WTC11 (cell line): ENCODE data around the gene GNG3. TPM values are rescaled to one million over a fixed set of nuclear protein-coding genes. Genes with fewer than 3 reads are reported as not detected.

Source experiments
- ATAC-seq: fragments of 200-7000 bp; cut with Tn5 transposase; 2 replicates; pipeline ENCODE4 v1.10.0; 2021; ENCODE audit warnings: mild to moderate bottlenecking, moderate library complexity
- CTCF ChIA-PET: fragments of 300-600 bp; sonication (Branson Sonifier 250); formaldehyde crosslinking; loops from one replicate; lab custom pipeline; 2021; ENCODE audit warnings: antibody characterized with exemption; lab: Charles Lee
- POLR2A ChIA-PET: fragments of 350-600 bp; sonication (Branson Sonifier 250); formaldehyde crosslinking; loops from one replicate; lab custom pipeline; 2021; ENCODE audit warnings: antibody characterized with exemption; lab: Charles Lee
- DNase-seq: peaks from one replicate; pipeline ENCODE4 v3.0.0; 2021; ENCODE audit warnings: low spot score
- H3K27ac Mint-ChIP-seq: 2 replicates; pipeline ENCODE4 v1.8.0; 2021; ENCODE audit warnings: mixed read lengths
- H3K27me3 Mint-ChIP-seq: 2 replicates; pipeline ENCODE4 v1.8.0; 2021; ENCODE audit warnings: low read depth, mild to moderate bottlenecking, moderate library complexity, mixed read lengths
- H3K36me3 Mint-ChIP-seq: 2 replicates; pipeline ENCODE4 v1.8.0; 2021; ENCODE audit warnings: mixed read lengths
- H3K4me1 Mint-ChIP-seq: 2 replicates; pipeline ENCODE4 v1.8.0; 2022; ENCODE audit warnings: mixed read lengths
- H3K4me3 Mint-ChIP-seq: 2 replicates; pipeline ENCODE4 v1.8.0; 2021; ENCODE audit warnings: mild to moderate bottlenecking, moderate library complexity, mixed read lengths
- H3K9me3 Mint-ChIP-seq: 2 replicates; pipeline ENCODE4 v1.8.0; 2021; ENCODE audit warnings: mixed read lengths
- ATF3 ChIP-seq: sonication (generic); formaldehyde crosslinking; conservative IDR thresholded peaks from 2 replicates; pipeline ENCODE4 v1.8.1; 2022; ENCODE audit warnings: mild to moderate bottlenecking, missing genetic modification reagents
- FOXJ3 ChIP-seq: sonication (generic); formaldehyde crosslinking; IDR thresholded peaks from 2 replicates; pipeline ENCODE4 v1.9.0; 2021; ENCODE audit warnings: missing genetic modification reagents, mild to moderate bottlenecking, borderline replicate concordance
- FOXP1 ChIP-seq: sonication (generic); formaldehyde crosslinking; IDR thresholded peaks from 2 replicates; pipeline ENCODE4 v1.8.0; 2022; ENCODE audit warnings: missing genetic modification reagents, mild to moderate bottlenecking, moderate library complexity, borderline replicate concordance
- MAX ChIP-seq: sonication (generic); formaldehyde crosslinking; IDR thresholded peaks from 2 replicates; pipeline ENCODE4 v1.8.0; 2022; ENCODE audit warnings: mild to moderate bottlenecking, missing genetic modification reagents
- NR3C1 ChIP-seq: sonication (generic); formaldehyde crosslinking; conservative IDR thresholded peaks from 2 replicates; pipeline ENCODE4 v1.8.1; 2023; ENCODE audit warnings: low read depth, mild to moderate bottlenecking, missing genetic modification reagents
- RELA ChIP-seq: sonication (generic); formaldehyde crosslinking; IDR thresholded peaks from 2 replicates; pipeline ENCODE4 v1.8.1; 2022; ENCODE audit warnings: missing genetic modification reagents, mild to moderate bottlenecking, borderline replicate concordance
- STAT6 ChIP-seq: sonication (generic); formaldehyde crosslinking; conservative IDR thresholded peaks from 2 replicates; pipeline ENCODE4 v1.8.1; 2023; ENCODE audit warnings: mild to moderate bottlenecking, low read depth, missing genetic modification reagents, moderate library complexity
- TCF7 ChIP-seq: sonication (generic); formaldehyde crosslinking; IDR thresholded peaks from 2 replicates; pipeline ENCODE4 v1.8.0; 2022; ENCODE audit warnings: mild to moderate bottlenecking, low read depth, missing genetic modification reagents, moderate library complexity
- ZNF263 ChIP-seq: sonication (generic); formaldehyde crosslinking; IDR thresholded peaks from 2 replicates; pipeline ENCODE4 v1.8.1; 2022; ENCODE audit warnings: low read depth, mild to moderate bottlenecking, moderate library complexity, missing genetic modification reagents
- total RNA-seq: library from RNA; stranded (reverse); gene quantifications from 3 replicates; pipeline ENCODE4 v1.2.3, GENCODE V29; 2021
- TF ChIP-seq, protein P1 (sequence below): fragments of 250-450 bp; sonication (Bioruptor Pico); conservative IDR thresholded peaks from 2 replicates; pipeline ENCODE4 v1.9.0; 2021; ENCODE audit warnings: mild to moderate bottlenecking
- TF ChIP-seq, protein P2 (sequence below): sonication (generic); formaldehyde crosslinking; IDR thresholded peaks from 2 replicates; pipeline ENCODE4 v1.8.0; 2023; ENCODE audit warnings: missing genetic modification reagents, mild to moderate bottlenecking, borderline replicate concordance
- TF ChIP-seq, protein P3 (sequence below): sonication (generic); formaldehyde crosslinking; IDR thresholded peaks from 2 replicates; pipeline ENCODE4 v1.8.1; 2023; ENCODE audit warnings: mild to moderate bottlenecking, missing genetic modification reagents

The GNG3 gene
- total RNA-seq, 1 experiment from 2014 or later = 6.0 TPM

- ChIA-PET CTCF (interaction anchor here (0.9 to 3.0 kb wide), 4 partner anchors 16 to 145 kb away, joined by 3 to 10 read pairs (median 5); partner anchors contain the start of genes HNRNPUL2, LBHD1 and TMEM179B), POLR2A (interaction anchor here (0.6 to 2.2 kb wide), 6 partner anchors 16 to 249 kb away, joined by 3 to 9 read pairs (median 8); partner anchors contain the start of genes BSCL2, C11orf98, CSKMT and GNG3)
- DNase-seq (peak; percentile 41), ATAC-seq (peak; percentile 65)
- TF ChIP-seq RELA (CRISPR knock-in tag) = no peak
- peak; percentile 50; the same call in 1 of the 2 replicates for TF ChIP-seq FOXP1 (CRISPR knock-in tag)
- TF ChIP-seq, protein P1, sequence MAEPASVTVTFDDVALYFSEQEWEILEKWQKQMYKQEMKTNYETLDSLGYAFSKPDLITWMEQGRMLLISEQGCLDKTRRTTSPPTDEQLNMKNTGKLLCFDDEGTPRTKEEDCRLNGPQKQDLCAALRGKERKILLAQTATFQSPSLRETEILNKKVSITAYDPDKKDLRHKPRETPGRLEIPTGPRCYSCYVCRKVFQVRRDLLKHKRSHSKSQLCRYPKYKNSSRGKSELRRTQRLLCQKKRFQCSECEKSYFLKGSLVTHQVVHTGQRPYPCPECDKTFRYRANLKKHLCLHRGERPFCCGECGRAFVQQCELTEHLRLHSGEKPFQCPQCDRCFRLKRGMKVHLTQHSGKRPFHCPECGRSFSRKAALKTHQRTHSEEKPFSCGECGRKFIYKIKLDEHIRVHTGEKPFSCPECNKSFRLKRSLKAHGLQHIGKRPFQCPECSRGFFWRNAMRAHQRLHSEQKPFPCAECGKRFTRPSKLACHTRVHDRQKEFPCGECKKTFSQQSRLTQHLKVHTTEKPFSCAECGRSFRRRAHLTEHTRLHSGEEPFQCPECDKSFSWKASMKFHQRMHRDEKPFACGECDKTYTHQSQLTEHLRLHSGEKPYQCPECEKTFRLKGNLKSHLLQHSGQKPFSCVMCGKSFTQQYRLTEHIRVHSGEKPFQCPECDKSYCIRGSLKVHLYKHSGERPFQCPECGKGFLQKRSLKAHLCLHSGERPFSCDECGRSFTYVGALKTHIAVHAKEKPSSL (CRISPR knock-in tag) = no peak
- peak overlapping the region; percentile 47; the same call in 1 of the 2 replicates for H3K27ac Mint-ChIP-seq
- H3K4me1 Mint-ChIP-seq = peaks cover 9% of the 10 kb centered on the region; the same call in 1 of the 2 replicates
- H3K27me3 Mint-ChIP-seq = no peaks in the 10 kb centered on the region
- H3K9me3 Mint-ChIP-seq = no peaks in the 10 kb centered on the region
- H3K36me3 Mint-ChIP-seq = peaks cover 18% of the 10 kb centered on the region
- H3K4me3 Mint-ChIP-seq = peak overlapping the region; percentile 40
Measured at GRCh38 chr11:62687508-62688396, 19.7 kb upstream of the GNG3 start.

- ChIA-PET POLR2A (interaction anchor here (0.6 to 2.2 kb wide), 2 partner anchors 18 to 249 kb away, joined by 3 to 9 read pairs; partner anchors contain the start of genes BSCL2 and GNG3), CTCF (interaction anchor here (0.8 to 3.0 kb wide), 4 partner anchors 39 to 284 kb away, joined by 3 to 10 read pairs (median 6); partner anchors contain the start of genes HNRNPUL2 and TMEM179B)
- peaks cover 21% of the 10 kb centered on the region for H3K36me3 Mint-ChIP-seq
- H3K4me3 Mint-ChIP-seq = 0 out of 2 replicates have a peak overlapping the region, but pooled peaks have one; percentile 40
- no peaks in the 10 kb centered on the region for H3K9me3 Mint-ChIP-seq
- no peak for DNase-seq
- no peak for TF ChIP-seq ZNF263
- TF ChIP-seq, protein P2, sequence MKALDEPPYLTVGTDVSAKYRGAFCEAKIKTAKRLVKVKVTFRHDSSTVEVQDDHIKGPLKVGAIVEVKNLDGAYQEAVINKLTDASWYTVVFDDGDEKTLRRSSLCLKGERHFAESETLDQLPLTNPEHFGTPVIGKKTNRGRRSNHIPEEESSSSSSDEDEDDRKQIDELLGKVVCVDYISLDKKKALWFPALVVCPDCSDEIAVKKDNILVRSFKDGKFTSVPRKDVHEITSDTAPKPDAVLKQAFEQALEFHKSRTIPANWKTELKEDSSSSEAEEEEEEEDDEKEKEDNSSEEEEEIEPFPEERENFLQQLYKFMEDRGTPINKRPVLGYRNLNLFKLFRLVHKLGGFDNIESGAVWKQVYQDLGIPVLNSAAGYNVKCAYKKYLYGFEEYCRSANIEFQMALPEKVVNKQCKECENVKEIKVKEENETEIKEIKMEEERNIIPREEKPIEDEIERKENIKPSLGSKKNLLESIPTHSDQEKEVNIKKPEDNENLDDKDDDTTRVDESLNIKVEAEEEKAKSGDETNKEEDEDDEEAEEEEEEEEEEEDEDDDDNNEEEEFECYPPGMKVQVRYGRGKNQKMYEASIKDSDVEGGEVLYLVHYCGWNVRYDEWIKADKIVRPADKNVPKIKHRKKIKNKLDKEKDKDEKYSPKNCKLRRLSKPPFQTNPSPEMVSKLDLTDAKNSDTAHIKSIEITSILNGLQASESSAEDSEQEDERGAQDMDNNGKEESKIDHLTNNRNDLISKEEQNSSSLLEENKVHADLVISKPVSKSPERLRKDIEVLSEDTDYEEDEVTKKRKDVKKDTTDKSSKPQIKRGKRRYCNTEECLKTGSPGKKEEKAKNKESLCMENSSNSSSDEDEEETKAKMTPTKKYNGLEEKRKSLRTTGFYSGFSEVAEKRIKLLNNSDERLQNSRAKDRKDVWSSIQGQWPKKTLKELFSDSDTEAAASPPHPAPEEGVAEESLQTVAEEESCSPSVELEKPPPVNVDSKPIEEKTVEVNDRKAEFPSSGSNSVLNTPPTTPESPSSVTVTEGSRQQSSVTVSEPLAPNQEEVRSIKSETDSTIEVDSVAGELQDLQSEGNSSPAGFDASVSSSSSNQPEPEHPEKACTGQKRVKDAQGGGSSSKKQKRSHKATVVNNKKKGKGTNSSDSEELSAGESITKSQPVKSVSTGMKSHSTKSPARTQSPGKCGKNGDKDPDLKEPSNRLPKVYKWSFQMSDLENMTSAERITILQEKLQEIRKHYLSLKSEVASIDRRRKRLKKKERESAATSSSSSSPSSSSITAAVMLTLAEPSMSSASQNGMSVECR (CRISPR knock-in tag) = no peak
- TF ChIP-seq FOXJ3 (CRISPR knock-in tag) = no peak
- TF ChIP-seq STAT6 (CRISPR knock-in tag) = no peak
- TF ChIP-seq MAX = no peak
- TF ChIP-seq, protein P3, sequence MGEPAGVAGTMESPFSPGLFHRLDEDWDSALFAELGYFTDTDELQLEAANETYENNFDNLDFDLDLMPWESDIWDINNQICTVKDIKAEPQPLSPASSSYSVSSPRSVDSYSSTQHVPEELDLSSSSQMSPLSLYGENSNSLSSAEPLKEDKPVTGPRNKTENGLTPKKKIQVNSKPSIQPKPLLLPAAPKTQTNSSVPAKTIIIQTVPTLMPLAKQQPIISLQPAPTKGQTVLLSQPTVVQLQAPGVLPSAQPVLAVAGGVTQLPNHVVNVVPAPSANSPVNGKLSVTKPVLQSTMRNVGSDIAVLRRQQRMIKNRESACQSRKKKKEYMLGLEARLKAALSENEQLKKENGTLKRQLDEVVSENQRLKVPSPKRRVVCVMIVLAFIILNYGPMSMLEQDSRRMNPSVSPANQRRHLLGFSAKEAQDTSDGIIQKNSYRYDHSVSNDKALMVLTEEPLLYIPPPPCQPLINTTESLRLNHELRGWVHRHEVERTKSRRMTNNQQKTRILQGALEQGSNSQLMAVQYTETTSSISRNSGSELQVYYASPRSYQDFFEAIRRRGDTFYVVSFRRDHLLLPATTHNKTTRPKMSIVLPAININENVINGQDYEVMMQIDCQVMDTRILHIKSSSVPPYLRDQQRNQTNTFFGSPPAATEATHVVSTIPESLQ (CRISPR knock-in tag) = no peak
- TF ChIP-seq TCF7 (CRISPR knock-in tag) = no peak
- no peak for TF ChIP-seq NR3C1 (CRISPR knock-in tag)
- TF ChIP-seq ATF3 = no peak
- TF ChIP-seq, all 79 proteins: peak for 0
- ATAC-seq = no peak
- peaks cover 9% of the 10 kb centered on the region; the same call in 1 of the 2 replicates for H3K4me1 Mint-ChIP-seq
- H3K27ac Mint-ChIP-seq = peak overlapping the region; percentile 47
- H3K27me3 Mint-ChIP-seq = no peaks in the 10 kb centered on the region
Measured at GRCh38 chr11:62688491-62688890, 19.0 kb upstream of the GNG3 start.
